DMS153 treated with DMSO at 0.1 percent for 48 hours (cell line): ENCODE results near the gene FASTK.
"Not testable (repeated sequence)": the region's sequence is repeated elsewhere in the genome, so short reads cannot be mapped to it uniquely, and the experiment has no call there.

Experiments used
- DNase-seq: peaks from one replicate; lab custom pipeline; 2025; ENCODE audit not compliant: unreplicated experiment; lab: John Stamatoyannopoulos, UW

The FASTK gene

DNA sequence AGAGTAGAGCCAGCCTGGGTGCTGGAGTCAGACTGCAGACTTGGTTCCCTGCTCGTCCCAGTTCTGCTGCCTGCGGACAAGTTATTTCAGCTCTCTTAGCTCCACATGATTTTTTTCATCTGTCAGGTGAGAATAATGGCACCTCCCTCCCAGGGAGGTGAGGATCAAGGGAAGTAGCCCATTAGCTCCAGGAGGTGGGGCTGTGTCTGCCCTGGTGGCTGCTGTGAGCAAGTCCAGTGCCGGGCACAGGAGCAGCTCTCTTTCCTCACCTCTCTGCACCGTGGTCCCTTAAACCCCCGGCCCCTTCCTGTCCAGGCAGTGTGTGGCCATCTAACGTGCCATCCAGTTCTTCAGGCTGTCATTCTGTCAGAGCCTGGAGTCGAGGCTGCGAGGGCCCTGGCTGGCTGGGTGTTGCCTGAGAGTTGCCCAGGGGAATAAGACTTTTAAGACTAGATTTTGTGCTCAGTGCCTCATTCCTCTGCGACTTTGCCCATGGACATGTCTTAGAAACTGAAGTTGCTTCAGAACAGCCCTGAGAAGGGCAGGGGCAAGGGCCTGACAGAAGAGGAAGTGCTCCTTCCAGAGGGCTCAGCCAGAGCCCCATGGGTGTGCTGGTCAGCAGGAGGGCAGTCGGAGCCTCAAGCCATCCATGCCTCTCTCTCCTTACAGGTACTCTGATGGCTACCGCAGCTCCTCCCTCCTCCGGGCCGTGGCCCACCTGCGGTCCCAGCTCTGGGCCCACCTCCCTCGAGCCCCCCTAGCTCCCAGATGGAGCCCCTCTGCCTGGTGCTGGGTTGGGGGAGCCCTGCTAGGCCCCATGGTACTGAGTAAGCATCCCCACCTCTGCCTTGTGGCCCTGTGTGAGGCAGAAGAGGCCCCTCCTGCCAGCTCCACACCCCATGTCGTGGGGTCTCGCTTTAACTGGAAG is 47.4 kb downstream of the FASTK start:
- DNase-seq: no peak

DNA sequence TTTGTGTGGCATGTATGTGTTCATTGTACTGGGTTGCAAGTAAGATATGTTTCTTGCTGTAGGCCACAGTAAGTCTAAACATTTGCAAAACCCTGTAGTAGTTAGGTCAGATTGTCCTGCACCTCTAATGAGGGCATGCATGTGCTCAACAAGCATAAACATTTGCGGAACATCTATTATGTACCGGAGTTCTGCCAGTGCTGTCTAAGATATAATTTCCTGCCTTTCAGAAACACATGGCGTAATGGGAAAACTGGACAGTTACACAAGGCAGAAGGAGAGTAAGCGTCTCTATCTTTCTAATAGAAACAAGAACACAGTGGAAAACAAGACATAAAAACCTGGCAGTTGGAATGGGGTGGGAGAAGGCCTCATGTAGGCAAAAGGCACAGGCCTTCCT is 49.6 kb downstream of the FASTK start:
- no peak for DNase-seq

DNA sequence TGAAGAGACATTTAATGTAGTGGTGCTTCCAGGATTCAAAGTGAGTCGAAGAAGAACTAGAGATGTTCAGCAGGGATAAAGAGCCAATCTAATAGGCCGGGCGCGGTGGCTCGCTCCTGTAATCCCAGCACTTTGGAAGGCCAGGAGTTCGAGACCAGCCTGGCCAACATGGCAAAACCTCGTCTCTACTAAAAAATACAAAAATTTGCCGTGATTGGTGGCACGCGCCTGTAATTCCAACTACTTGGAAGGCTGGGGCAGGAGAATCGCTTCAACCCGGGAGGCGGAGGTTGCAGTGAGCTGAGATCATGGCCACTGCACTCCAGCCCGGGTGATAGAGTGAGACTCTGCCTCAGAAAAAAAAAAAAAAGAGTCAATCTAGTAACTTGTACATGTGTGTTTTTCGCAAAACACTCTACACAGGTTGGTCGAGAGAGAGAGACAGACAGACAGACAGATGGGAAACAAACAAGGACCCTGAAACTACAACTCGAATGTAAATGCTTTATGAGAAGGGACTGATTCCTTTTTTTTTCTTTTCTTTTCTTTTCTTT is 51.6 kb downstream of the FASTK start:
- no peak for DNase-seq

DNA sequence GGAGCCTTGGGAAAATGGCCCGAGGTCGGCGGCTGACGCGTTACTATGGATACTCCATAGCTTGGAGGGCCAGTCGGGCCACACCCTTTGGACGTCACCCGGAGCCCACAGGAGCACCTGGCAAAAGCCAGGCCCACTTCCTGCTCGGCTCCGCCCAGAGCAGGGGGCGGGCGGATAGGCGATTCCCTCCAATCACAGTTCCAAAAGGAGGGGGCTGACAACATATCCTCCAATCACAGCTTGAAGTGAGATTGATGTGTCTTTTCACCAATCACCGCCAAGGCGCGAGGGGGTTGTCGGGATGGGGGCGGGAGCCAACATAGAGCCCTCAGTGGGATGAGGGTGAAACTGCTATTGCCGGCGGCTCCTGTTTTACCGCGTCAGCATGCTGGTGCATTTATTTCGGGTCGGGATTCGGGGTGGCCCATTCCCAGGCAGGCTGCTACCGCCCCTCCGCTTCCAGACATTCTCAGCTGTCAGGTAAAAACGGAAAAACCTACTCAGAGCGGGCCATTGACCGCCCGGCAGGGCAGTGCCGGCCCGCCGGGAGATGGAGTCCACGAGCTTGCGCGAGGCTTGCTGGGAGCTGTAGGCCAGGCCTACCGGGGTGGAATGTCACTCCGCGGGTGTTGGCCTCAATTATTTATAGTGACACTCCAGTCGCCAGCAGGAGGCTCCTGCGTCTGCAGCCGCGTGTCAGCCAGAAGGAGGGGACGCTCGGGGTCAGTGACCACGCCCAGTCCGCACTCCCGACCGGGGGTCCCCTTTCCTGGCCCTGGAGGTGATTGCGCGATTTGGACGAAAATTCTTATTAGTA is 52.3 kb downstream of the FASTK start, which contains the start of gene ABCB8:
ABCB8 (plus strand) TSS at position 320 of the 817 bp plus-strand sequence; CDS start at position 386, 66 bp downstream.
- DNase-seq: peak; percentile 94

DNA sequence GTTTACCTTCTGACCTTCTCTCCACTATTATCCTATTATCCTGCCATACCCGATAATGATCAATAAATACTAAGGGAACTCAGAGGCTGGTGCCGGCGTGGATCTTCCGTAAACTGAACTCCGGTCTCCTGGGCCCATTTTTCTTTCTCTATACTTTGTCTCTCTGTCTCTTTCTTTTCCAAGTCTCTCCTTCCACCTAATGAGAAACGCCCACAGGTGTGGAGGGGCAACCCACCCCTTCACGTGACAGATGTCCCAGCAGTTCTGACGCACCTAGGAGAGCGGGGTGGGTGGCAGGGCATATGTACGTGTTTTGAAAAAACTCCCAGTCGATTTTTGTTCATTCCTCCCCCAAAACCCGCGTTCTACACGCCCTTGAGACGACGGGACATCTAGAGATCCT is 52.9 kb downstream of the FASTK start:
- DNase-seq: not testable (repeated sequence)

DNA sequence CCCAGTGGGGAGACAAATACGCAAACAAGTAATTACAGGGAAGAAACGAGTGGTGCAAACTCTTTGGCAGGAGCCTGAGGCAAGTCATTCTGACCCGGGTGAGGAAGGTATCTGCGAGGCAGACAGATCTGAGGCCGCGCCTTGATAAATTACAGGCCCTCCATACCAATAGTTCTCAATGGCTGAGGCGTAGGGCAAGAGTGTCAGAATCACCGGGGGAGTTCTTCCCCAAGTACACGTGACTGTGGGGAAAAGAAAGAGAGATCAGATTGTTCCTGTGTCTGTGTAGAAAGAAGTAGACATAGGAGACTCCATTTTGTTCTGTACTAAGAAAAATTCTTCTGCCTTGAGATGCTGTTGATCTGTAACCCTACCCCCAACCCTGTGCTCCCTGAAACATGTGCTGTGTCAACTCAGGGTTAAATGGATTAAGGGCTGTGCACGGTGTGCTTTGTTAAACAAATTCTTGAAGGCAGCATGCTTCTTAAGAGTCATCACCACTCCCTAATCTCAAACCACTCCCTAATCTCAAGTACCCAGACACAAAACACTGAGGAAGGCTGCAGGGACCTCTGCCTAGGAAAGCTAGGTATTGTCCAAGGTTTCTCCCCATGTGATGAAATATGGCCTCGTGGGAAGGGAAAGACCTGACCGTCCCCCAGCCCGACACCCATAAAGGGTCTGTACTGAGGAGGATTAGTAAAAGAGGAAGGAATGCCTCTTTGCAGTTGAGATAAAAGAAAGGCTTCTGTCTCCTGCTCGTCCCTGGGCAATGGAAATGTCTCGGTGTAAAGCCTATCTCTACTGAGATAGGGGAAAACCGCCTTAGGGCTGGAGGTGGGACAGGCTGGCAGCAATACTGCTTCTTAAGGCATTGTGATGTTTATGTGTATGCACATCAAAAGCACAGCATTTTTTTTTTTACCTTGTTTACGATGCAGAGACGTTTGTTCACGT is 53.6 kb downstream of the FASTK start:
- not testable (repeated sequence) for DNase-seq
